ENCODE results near the gene DENND1A. TPM values are rescaled to one million over a fixed set of nuclear protein-coding genes. Genes with fewer than 3 reads are reported as not detected.

The DENND1A gene
- total RNA-seq, 1 donor from 2014 or later: 37.3 TPM

DNA sequence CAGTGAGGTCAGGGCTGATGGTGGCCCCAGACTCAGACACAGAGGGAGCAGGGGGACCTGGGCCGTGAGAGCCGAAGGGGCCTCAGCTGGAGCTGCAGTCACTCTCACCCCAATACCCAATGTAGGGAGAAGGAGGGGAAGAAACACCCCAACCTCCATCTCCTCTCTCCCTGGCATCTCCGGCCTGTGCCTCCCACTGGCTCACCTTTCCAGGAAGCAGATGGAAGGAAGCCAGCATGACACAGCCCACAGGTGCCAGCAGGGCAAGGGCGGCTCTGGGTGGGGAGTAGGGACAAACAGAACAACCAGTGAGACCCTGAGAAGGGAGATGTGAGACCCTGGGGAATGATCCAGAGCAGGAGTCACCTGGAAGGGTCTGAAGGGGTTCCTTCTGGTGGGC lies 576.9 kb downstream of the DENND1A start:
- no peak for DNase-seq

DNA sequence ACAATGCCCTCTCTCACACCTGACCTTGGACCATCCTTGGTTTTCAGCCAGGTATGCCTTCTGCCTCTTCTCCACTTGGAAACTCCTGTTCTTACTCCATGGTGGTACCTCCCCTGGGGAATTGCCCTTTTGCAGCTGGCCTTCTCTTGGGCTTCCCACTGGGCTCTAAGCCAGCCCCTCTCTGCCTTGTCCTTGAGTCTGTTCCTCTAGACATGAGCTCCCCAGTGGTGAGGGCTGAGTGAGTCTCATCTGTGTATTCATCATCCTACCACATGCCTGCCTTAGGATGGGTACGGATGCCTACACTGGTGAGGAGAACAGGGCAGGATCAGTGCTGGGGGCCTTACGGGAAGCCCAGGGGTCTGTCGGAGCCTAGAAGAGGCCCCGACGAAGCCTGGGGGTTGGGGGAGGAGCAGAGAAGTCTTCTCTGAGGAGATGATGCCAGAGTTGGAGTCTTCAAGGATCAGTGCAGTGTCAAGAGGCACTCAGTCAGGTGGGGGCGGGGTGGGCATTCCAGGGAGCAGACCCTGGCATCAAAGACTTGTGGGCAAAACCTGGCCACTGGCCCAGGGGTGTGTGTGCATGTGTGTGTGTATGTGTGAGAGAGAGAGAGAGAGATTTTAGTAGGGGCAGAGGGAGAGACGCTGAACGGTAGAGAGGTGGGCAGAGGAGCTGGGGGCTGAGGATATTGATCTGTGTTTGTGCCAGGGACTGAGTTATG lies 579.2 kb downstream of the DENND1A start:
- DNase-seq: no peak

GRCh38 chr9:123349691-123350480 lies 580.0 kb downstream of the DENND1A start:
- DNase-seq: peak; percentile 56

- DNase-seq: no peak
Observed at GRCh38 chr9:123349033-123349432, 580.9 kb downstream of the DENND1A start.

DNA sequence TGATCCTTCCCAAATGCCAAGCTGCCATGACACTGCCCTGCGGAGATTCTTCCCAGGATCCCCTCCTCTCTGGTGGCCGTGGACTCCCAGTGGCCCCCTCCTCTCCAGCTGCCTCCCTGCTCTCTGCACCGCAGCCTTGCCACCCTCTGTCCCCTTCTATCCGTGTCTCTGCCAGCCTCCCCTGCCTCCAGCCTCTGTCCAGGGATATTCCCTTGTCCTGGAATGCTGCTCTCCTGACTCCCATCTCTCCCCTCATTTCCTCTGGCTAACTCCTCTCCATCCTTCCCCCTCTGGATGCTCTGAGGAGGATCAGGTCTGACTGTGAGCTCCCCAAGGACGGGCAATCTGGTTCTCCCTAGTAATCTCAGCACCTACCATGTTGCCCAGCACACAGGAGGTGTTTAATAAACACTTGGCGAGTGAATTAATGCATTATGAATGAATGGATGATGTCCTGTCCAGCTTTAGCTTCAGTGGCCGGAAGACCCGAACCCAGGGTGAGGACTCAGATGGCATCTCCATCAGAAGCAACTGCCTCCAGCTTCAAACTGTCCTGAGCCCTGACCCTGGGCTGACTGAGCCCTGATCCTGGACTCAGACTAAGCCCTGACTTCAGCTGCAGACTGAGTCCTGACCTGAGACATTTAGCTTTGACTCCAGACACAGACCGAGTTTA lies 581.5 kb downstream of the DENND1A start:
- no peak for DNase-seq

DNA sequence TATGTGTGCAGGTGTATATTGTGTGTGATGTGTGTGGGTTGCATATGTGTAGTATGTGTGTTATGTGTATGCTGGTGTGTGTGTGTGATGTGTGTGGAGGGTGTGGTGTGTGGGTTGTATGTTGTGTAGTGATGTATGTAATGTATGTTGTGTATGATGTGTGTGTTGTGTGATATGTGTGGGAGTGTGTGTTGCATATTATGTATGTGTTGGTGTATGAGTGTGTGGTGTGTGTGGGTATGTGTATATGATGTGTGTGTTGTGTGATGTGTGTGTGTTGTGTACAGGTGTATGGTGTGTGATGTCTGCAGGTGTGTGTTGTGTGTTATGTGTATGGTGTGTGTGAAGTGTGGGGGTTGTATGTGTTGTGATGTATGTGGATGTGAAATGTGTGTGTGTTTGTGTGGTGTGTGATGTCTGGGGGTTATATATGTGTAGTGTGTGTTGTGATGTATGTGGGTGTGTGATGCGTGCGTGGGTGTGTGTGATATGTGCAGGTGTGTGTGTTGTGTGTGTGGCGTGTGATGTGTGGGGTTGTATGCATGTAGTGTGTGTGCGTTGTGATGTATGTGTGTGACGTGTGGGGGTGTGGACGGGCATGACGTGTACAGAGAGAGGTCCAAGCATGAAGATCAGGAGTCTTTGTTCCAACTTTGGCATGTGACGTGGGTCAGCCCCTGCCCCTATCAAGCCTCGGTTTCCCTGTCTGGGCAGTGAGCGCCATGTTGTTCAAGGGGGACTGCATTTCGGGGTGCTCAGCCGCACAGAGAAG lies 582.5 kb downstream of the DENND1A start:
- no peak for DNase-seq

DNA sequence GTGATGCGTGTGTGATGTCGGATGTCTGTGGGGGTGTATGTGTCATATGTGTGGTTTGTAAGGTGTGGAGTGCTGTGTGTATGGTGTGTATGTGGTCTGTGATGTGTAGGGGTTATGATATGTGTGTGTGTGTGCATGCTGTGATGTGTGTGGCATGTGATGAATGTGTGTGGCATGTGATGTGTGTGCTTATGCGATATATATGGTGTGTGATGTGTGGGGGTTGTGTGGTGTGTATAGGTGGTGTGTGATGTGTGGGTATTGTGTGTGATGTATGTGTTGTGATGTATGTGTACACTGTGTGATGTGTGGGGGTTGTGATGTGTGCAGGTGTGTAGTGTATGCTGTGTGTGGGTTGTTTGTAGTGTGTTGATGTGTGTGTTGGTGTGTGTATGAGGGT lies 583.1 kb downstream of the DENND1A start:
- DNase-seq: no peak

GRCh38 chr9:123346026-123346425 lies 583.9 kb downstream of the DENND1A start:
- DNase-seq: no peak

- no peak for DNase-seq
Observed at GRCh38 chr9:123345567-123345955, 584.4 kb downstream of the DENND1A start.

DNA sequence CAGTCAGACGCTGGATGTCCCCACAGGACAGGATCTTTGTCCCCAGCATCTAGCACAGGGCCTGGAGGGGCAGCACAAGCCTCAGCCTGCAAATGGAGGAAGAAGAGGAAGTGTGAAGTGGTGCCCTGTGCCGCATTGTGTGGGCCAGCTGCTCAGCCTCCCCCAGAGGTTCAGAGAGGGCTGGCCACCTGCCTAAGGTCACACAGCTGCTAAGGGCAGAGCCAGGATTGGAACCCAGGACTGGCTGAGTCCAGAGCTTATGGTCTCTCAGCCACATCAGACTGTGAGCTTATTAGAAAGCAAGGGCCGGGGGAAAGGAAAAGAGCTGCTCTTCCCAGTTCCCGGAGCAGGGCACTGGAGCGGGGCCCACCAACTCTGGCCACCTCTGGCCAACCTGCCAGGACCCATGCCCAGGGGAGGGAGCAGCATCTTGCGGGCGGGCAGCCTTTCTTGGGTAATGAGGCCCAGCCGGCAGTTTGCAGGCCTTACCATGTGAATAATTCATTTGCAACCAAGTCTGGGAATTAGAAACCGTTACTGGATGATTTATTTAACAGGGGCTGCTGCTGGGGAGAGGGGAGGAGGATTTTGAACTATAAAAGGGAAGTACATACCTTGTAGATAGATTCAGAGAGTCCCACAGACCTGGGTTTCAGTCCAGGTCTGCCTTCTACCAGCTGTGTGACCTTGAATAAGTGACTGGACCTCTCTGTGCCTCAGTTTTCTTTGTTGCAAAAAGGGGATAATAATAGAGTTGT lies 585.6 kb downstream of the DENND1A start:
- no peak for DNase-seq

DNA sequence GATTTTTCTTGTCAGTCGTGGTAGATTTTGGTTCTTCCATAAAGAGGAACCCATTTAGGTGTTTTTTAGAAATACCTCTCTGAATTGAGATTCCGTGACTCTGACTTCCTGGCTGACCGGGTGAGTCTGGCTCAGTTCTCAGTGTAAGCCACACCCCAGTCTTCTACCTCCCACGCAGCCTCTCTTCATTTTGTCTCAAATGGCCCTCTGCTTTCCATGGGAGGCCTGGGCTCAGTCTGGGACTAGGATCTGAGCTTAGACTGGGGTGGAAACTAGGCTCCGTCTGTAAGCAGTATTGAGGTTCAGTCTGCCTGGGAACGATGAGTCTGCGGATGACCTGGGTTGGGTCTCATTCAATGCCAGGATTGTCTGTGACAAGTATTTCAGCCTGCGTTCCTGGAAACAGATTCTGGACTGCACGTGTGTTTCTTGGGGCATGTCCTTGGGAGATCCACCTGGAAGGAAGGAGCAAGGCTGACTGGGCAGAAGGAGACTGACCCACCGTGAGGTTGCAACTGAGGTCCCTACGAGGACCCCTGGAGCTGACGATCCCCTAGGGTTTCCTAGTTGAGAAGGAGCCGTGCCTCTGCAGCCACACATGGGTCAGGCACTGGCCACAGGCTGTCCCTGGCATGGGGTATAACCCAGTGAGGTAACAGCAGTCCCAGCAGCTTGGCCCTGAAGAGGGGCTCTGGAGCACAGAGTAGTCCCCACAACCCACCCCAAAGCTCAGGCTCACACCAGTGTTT lies 586.3 kb downstream of the DENND1A start:
- no peak for DNase-seq

DNA sequence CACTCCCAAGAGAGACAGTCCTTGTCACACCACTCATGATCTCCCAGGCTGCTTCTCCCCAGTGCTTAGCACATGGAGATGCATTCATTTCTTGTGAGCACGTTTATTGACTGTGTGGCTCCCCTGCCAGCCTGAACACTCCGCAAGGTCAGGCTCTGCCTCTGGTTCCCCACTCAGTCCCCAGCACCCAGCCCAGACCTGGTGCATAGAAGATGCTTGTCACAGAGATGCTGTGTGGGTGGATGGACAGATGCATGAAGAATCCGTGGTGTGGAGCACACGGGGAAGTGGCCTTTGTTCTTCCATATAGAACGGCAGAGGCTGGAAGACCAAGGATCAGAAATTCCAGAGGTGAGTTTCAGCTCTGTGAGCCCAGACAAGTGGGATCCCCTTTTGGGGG lies 587.7 kb downstream of the DENND1A start:
- DNase-seq: no peak

GRCh38 chr9:123341816-123342215 lies 588.1 kb downstream of the DENND1A start:
- no peak for DNase-seq

- DNase-seq: peak; percentile 67
Observed at GRCh38 chr9:123339666-123340510, 590.0 kb downstream of the DENND1A start.

GRCh38 chr9:123338710-123339665 lies 590.9 kb downstream of the DENND1A start:
- DNase-seq: peak; percentile 83

- DNase-seq: no peak
Observed at GRCh38 chr9:123337971-123338370, 592.0 kb downstream of the DENND1A start.

DNA sequence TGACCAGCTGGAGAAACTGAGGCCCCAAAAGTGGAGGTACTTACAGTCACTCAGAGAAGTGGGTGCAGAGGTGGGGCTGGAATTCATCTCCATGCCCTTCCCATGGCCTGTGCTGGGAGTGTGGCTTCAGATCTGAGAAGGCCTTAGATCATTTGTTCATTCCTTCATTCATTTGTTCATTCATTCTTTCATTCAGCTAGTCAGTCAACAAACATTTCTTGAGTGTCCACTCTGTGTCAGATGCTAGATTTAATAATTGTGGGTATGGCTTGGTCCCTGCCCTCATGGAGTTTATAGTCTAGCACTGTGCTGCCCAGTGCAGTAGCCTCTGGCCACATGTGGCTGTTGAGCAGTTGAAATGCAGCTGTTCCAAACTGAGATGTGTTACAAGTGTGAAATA lies 593.0 kb downstream of the DENND1A start:
- no peak for DNase-seq

- DNase-seq: no peak
Observed at GRCh38 chr9:123336449-123336848, 593.5 kb downstream of the DENND1A start.

- DNase-seq: no peak
Observed at GRCh38 chr9:123335986-123336329, 594.0 kb downstream of the DENND1A start.
